IMR-90 (cell line): ENCODE measurements around the gene IWS1. TPM values are rescaled to one million over a fixed set of nuclear protein-coding genes. Genes with fewer than 3 reads are reported as not detected.

Source experiments
- ATAC-seq: fragments of 200-7000 bp; cut with Tn5 transposase; 2 replicates; pipeline ENCODE4 v1.9.1; 2020; ENCODE audit warnings: low read depth, mild to moderate bottlenecking, moderate library complexity
- BruUV-seq: library from RNA; stranded (reverse); fragments of 400-500 nt; replicated peaks from 2 replicates; lab custom pipeline; 2021; lab: Mats Ljungman, UMichigan
- CTCF ChIA-PET: fragments of 300-600 bp; formaldehyde crosslinking; extraction: SDS; loops from one replicate; lab custom pipeline; 2021; ENCODE audit warnings: antibody characterized with exemption; lab: Yijun Ruan, JAX
- POLR2A ChIA-PET: fragments of 300-600 bp; sonication (Branson Sonifier 250); formaldehyde crosslinking; loops from one replicate; lab custom pipeline; 2022; ENCODE audit warnings: antibody characterized with exemption; ENCODE audit not compliant: unreplicated experiment; lab: Charles Lee
- DNase-seq: peaks from one replicate; pipeline ENCODE4 v3.0.0; 2013
- H2AFZ ChIP-seq: replicated peaks from 2 replicates; pipeline ENCODE3; 2013; ENCODE audit warnings: low read length, mild to moderate bottlenecking; ENCODE audit not compliant: poor library complexity
- H2AK5ac ChIP-seq: 2 replicates; pipeline ENCODE4 v1.6.1; 2013; ENCODE audit warnings: low read depth, low read length, inconsistent platforms
- H2AK9ac ChIP-seq: replicated peaks from 2 replicates; pipeline ENCODE3; 2013; ENCODE audit warnings: mild to moderate bottlenecking, low read depth, low read length, moderate library complexity; ENCODE audit not compliant: poor library complexity
- H2BK120ac ChIP-seq: 2 replicates; pipeline ENCODE4 v1.6.1; 2013; ENCODE audit warnings: low read depth, low read length, inconsistent platforms
- H2BK15ac ChIP-seq: 3 replicates; pipeline ENCODE4 v1.6.1; 2013; ENCODE audit warnings: low read depth, low read length, inconsistent platforms
- H2BK20ac ChIP-seq: 2 replicates; pipeline ENCODE4 v1.6.1; 2013; ENCODE audit warnings: low read depth, mild to moderate bottlenecking, inconsistent platforms, low read length, moderate library complexity
- H2BK5ac ChIP-seq: 2 replicates; pipeline ENCODE4 v1.6.1; 2013; ENCODE audit warnings: mild to moderate bottlenecking, low read depth, low read length, inconsistent platforms; ENCODE audit not compliant: poor library complexity, severe bottlenecking
- H3K14ac ChIP-seq: replicated peaks from 2 replicates; pipeline ENCODE4 v1.6.1; 2013; ENCODE audit warnings: low read depth, low read length, inconsistent platforms
- H3K18ac ChIP-seq: 2 replicates; pipeline ENCODE4 v1.6.1; 2013; ENCODE audit warnings: low read depth, low read length, control low read depth
- H3K23ac ChIP-seq: 2 replicates; pipeline ENCODE4 v1.6.1; 2013; ENCODE audit warnings: low read depth, low read length, inconsistent platforms
- H3K27ac ChIP-seq: 2 replicates; pipeline ENCODE4 v1.5.1; 2013; ENCODE audit warnings: mild to moderate bottlenecking, control low read depth, low read length; ENCODE audit not compliant: insufficient read depth
- H3K27me3 ChIP-seq: 2 replicates; pipeline ENCODE4 v1.6.1; 2013; ENCODE audit warnings: low read length; ENCODE audit not compliant: control insufficient read depth, insufficient read depth
- H3K36me3 ChIP-seq: 2 replicates; pipeline ENCODE4 v1.6.1; 2013; ENCODE audit warnings: low read length, mixed read lengths; ENCODE audit not compliant: control insufficient read depth, insufficient read depth
- H3K4ac ChIP-seq: 2 replicates; pipeline ENCODE4 v1.6.1; 2013; ENCODE audit warnings: low read depth, low read length, inconsistent platforms
- H3K4me1 ChIP-seq: 2 replicates; pipeline ENCODE4 v1.6.1; 2013; ENCODE audit warnings: low read length, mixed read lengths; ENCODE audit not compliant: control insufficient read depth, insufficient read depth
- H3K4me2 ChIP-seq: 2 replicates; pipeline ENCODE4 v1.6.1; 2013; ENCODE audit warnings: low read depth, mild to moderate bottlenecking, control low read depth, low read length, moderate library complexity
- H3K4me3 ChIP-seq: 2 replicates; pipeline ENCODE4 v1.5.1; 2013; ENCODE audit warnings: low read depth, mild to moderate bottlenecking, control low read depth, low read length, moderate library complexity; ENCODE audit not compliant: insufficient read depth
- H3K56ac ChIP-seq: 2 replicates; pipeline ENCODE4 v1.6.1; 2013; ENCODE audit warnings: low read length, inconsistent platforms; ENCODE audit not compliant: insufficient read depth; ENCODE audit errors: extremely low read depth
- H3K79me1 ChIP-seq, 2 experiments: 2 replicates each; pipeline ENCODE4 v1.6.1; 2013; ENCODE audit warnings: low read length in 2 of 2, inconsistent platforms in 1 of 2, low read depth in 1 of 2
- H3K9ac ChIP-seq: 2 replicates; pipeline ENCODE4 v1.6.1; 2013; ENCODE audit warnings: low read depth, low read length, control low read depth
- H3K9me1 ChIP-seq: 2 replicates; pipeline ENCODE4 v1.6.1; 2013; ENCODE audit warnings: low read length, inconsistent platforms; ENCODE audit not compliant: insufficient read depth
- H3K9me3 ChIP-seq: 2 replicates; pipeline ENCODE4 v1.6.1; 2013; ENCODE audit warnings: low read length; ENCODE audit not compliant: control insufficient read depth, insufficient read depth
- H4K20me1 ChIP-seq: 2 replicates; pipeline ENCODE4 v1.6.1; 2013; ENCODE audit warnings: low read length, inconsistent platforms; ENCODE audit not compliant: insufficient read depth
- H4K5ac ChIP-seq: 2 replicates; pipeline ENCODE4 v1.6.1; 2013; ENCODE audit warnings: mild to moderate bottlenecking, low read depth, low read length, control low read depth
- H4K8ac ChIP-seq, 2 experiments: 2 replicates each; pipeline ENCODE4 v1.6.1; 2013; ENCODE audit warnings: low read depth in 2 of 2, low read length in 2 of 2, control low read depth in 1 of 2, inconsistent platforms in 1 of 2
- H4K91ac ChIP-seq: 2 replicates; pipeline ENCODE4 v1.6.1; 2013; ENCODE audit warnings: low read depth, low read length, inconsistent platforms; ENCODE audit not compliant: insufficient read depth
- CEBPB ChIP-seq: IDR thresholded peaks from 2 replicates; pipeline ENCODE4 v1.6.1; 2012; ENCODE audit warnings: low read depth, low read length, improper control_type of control experiment
- RCOR1 ChIP-seq: IDR thresholded peaks from 2 replicates; pipeline ENCODE4 v1.6.1; 2012; ENCODE audit warnings: mild to moderate bottlenecking, low read length, improper control_type of control experiment; ENCODE audit not compliant: insufficient replicate concordance
- WGBS, 2 experiments: methylation state at CpG; one replicate each; pipeline versions ENCODE4 v1.1.5 to v1.1.7; 2013; ENCODE audit warnings: missing lambda C conversion rate in 2 of 2; ENCODE audit not compliant: insufficient read length in 1 of 2; ENCODE audit errors: extremely low coverage in 2 of 2; 5-methylcytosine and 5-hydroxymethylcytosine counted together
- dilution Hi-C: fragments of 300-500 bp; cut with HindIII; formaldehyde crosslinking; loops from one replicate; pipeline ENCODE4 v1.14.3; 2018; ENCODE audit warnings: low sequenced_read_pairs; ENCODE audit not compliant: unreplicated experiment
- in situ Hi-C: fragments of 300-500 bp; cut with MboI; formaldehyde crosslinking; loops from 3 replicates; pipeline ENCODE4 v1.14.3; 2019; ENCODE audit warnings: low sequenced_read_pairs, inconsistent platforms, mixed read lengths
- intact Hi-C: fragments of 100-400 bp; cut with micrococcal nuclease; formaldehyde crosslinking; loops from 2 replicates; pipeline ENCODE4 v1.10.0; 2022
- polyA plus RNA-seq, 3 experiments: library from polyadenylated mRNA; depleted of rRNA; stranded (reverse); fragments of >200 nt; gene quantifications; 2 replicates each; pipeline ENCODE4 v1.2.3, GENCODE V29; 2012; ENCODE audit warnings: low replicate concordance in 1 of 3
- total RNA-seq: library from RNA; depleted of rRNA; stranded (reverse); fragments of >200 nt; gene quantifications from 2 replicates; pipeline ENCODE4 v1.2.3, GENCODE V29; 2012

The IWS1 gene
- total and polyA plus RNA-seq, 2 of the 4 experiments (the other 2 are of a cell fraction) = 31.5 to 52.5 TPM

DNA sequence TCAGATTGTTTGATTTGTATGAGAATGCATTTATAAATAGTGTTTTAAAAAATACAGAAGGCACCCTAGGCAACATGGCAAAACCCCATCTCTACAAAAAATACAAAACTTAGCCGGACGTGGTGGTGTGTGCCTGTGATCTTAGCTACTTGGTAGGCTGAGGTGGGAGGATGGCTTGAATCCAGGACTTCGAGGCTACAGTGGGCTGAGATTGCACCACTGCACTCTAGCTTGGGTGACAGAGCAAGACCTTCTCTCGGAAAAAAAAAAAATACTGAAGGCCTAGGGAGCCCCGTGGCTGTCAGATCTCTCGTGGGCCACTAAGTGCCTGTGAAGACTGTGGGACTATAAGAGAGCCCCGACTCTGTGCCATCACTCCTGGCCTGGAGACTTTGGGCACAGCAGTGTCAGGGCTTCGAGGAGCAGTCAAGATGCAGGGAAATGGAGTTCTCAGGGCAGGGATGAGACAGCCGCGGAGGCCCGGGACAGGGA, 49.7 kb upstream of the IWS1 start:
- CTCF ChIA-PET = interaction anchor here (1.8 kb wide), 1 partner anchor 15 kb away, joined by 7 read pairs; no protein-coding TSS in a partner anchor
- H3K9ac ChIP-seq = no peak overlapping the region

More for the DNA sequence above, 49.7 kb upstream of the IWS1 start:
- 11% methylated on average over 5 of the region's 11 CpGs; no CpG with 5 or more reads in 1 of the 2 experiments for WGBS, 2 experiments
- TF ChIP-seq RCOR1 (no peak), CEBPB (0 out of 2 replicates have a peak, but pooled peaks have one; percentile 18)
- Histone ChIP-seq H3K4me1 (peaks cover 7% of the 10 kb centered on the region), H3K36me3 (no peaks in the 10 kb centered on the region), H2BK15ac (peak overlapping the region; percentile 46; the same call in 1 of the 3 replicates), H3K14ac (peak overlapping the region; percentile 63; the same call in 1 of the 2 replicates), H4K91ac (peak overlapping the region; percentile 9; the same call in 1 of the 2 replicates), H3K56ac (no peak overlapping the region; the same call in 1 of the 2 replicates), H2BK120ac (peak overlapping the region; percentile 45; the same call in 1 of the 2 replicates), H3K79me1 (no peaks in the 10 kb centered on the region), H2AK5ac (0 out of 2 replicates have a peak overlapping the region, but pooled peaks have one; percentile 37), H2BK5ac (no peak overlapping the region), H2AFZ (peak overlapping the region; percentile 76), H4K20me1 (no peaks in the 10 kb centered on the region), H3K27ac (no peak overlapping the region), H3K27me3 (peaks cover 4% of the 10 kb centered on the region; the same call in 1 of the 2 replicates), H3K4me2 (peak overlapping the region; percentile 34; the same call in 1 of the 2 replicates), H3K4ac (peak overlapping the region; percentile 36; the same call in 1 of the 2 replicates), H3K9me3 (no peaks in the 10 kb centered on the region), H3K4me3 (no peak overlapping the region), H2AK9ac (no peak overlapping the region), H4K5ac (0 out of 2 replicates have a peak overlapping the region, but pooled peaks have one; percentile 13), H4K8ac (peak overlapping the region in 1 of 2 experiments; percentile 39; a peak in 1 of 4 replicates), H2BK20ac (no peak overlapping the region), H3K9me1 (peaks cover 3% of the 10 kb centered on the region; the same call in 1 of the 2 replicates), H3K18ac (no peak overlapping the region; the same call in 1 of the 2 replicates), H3K23ac (no peak overlapping the region)
- in situ Hi-C loops (no loop called here), intact Hi-C loops (no loop called here), dilution Hi-C loops (no loop called here)
- BruUV-seq = no TSS peak
- POLR2A ChIA-PET = no interaction called here
- DNase-seq = no peak
- no peak for ATAC-seq
